NCI-H2196 treated with DMSO at 0.1 percent for 48 hours (cell line): ENCODE data around the gene KAT6B.

ENCODE experiments used
- DNase-seq: peaks from one replicate; lab custom pipeline; 2025; ENCODE audit not compliant: unreplicated experiment; lab: John Stamatoyannopoulos, UW

KAT6B gene

GRCh38 chr10:74947781-74948401, 121.5 kb downstream of the KAT6B start:
- DNase-seq = peak; percentile 87

GRCh38 chr10:74949034-74949832, 122.8 kb downstream of the KAT6B start:
- DNase-seq = no peak

- DNase-seq = no peak
Measured at GRCh38 chr10:74949843-74950765, 123.7 kb downstream of the KAT6B start.

- DNase-seq = no peak
Measured at GRCh38 chr10:74953214-74953613, 126.8 kb downstream of the KAT6B start.

GRCh38 chr10:74955796-74956195, 129.4 kb downstream of the KAT6B start:
- DNase-seq = no peak

- DNase-seq = no peak
Measured at GRCh38 chr10:74956555-74957111, 130.2 kb downstream of the KAT6B start.

- DNase-seq = no peak
Measured at GRCh38 chr10:74957285-74957961, 131.0 kb downstream of the KAT6B start.

GRCh38 chr10:74958316-74958715, 131.9 kb downstream of the KAT6B start:
- DNase-seq = no peak

GRCh38 chr10:74960670-74961069, 134.3 kb downstream of the KAT6B start:
- no peak for DNase-seq

GRCh38 chr10:74962517-74962916, 136.1 kb downstream of the KAT6B start:
- no peak for DNase-seq

GRCh38 chr10:74963549-74963948, 137.1 kb downstream of the KAT6B start:
- no peak for DNase-seq

- DNase-seq = peak; percentile 83
Measured at GRCh38 chr10:74967911-74968666, 141.7 kb downstream of the KAT6B start.

- DNase-seq = no peak
Measured at GRCh38 chr10:74968667-74969061, 142.3 kb downstream of the KAT6B start.

GRCh38 chr10:74969093-74969492, 142.7 kb downstream of the KAT6B start:
- no peak for DNase-seq

- no peak for DNase-seq
Measured at GRCh38 chr10:74969530-74969929, 143.1 kb downstream of the KAT6B start.

GRCh38 chr10:74973741-74974392, 147.5 kb downstream of the KAT6B start:
- no peak for DNase-seq

GRCh38 chr10:74975758-74976157, 149.4 kb downstream of the KAT6B start:
- DNase-seq = no peak

- DNase-seq = no peak
Measured at GRCh38 chr10:74976565-74976964, 150.2 kb downstream of the KAT6B start.

GRCh38 chr10:74977072-74977471, 150.7 kb downstream of the KAT6B start:
- DNase-seq = no peak
